Measurements from ENCODE around the gene RHBDF1. TPM values are rescaled to one million over a fixed set of nuclear protein-coding genes. Genes with fewer than 3 reads are reported as not detected.

Gene RHBDF1
- total RNA-seq, 4 donors from 2014 or later: 13.3 to 38.3 (median 24.2) TPM

GRCh38 chr16:65745-66144, 6.7 kb downstream of the RHBDF1 start:
- no peak for DNase-seq
- H3K27ac ChIP-seq: no peak overlapping the region
- intact Hi-C loops (cut with DNase I): no loop called here
- WGBS, 2 donors: 11 to 12% methylated on average over 5 of the region's 17 CpGs
- peaks cover 22 to 57% (median 38%) of the 10 kb centered on the region in 3 donors for H3K4me1 ChIP-seq
- no peaks in the 10 kb centered on the region for H3K9me3 ChIP-seq
- no peak overlapping the region for H3K4me3 ChIP-seq
- peaks cover 31 to 44% (median 31%) of the 10 kb centered on the region in 3 donors for H3K36me3 ChIP-seq
- no peaks in the 10 kb centered on the region for H3K27me3 ChIP-seq
- TF ChIP-seq POLR2A (IDR thresholded peaks at IDR 0.05) (no peak), CTCF (IDR thresholded peaks at IDR 0.05) (peak; percentile 93 to 98 (median 96))

GRCh38 chr16:64914-65255, 7.5 kb downstream of the RHBDF1 start:
- intact Hi-C loops (cut with DNase I): no loop called here
- no peaks in the 10 kb centered on the region for H3K27me3 ChIP-seq
- peaks cover 14 to 48% (median 29%) of the 10 kb centered on the region in 3 donors for H3K4me1 ChIP-seq
- H3K27ac ChIP-seq: no peak overlapping the region
- no peak overlapping the region for H3K4me3 ChIP-seq
- H3K9me3 ChIP-seq: no peaks in the 10 kb centered on the region
- no peak for DNase-seq
- 51 to 76% methylated on average over 3 to 5 of the region's 9 CpGs for WGBS, 2 donors
- H3K36me3 ChIP-seq: peaks cover 37 to 53% (median 38%) of the 10 kb centered on the region in 3 donors
- TF ChIP-seq POLR2A (IDR thresholded peaks at IDR 0.05) (no peak), CTCF (IDR thresholded peaks at IDR 0.05) (no peak)

- intact Hi-C loops (cut with DNase I): no loop called here
- Histone ChIP-seq H3K27ac (no peak overlapping the region), H3K9me3 (no peaks in the 10 kb centered on the region), H3K27me3 (no peaks in the 10 kb centered on the region), H3K36me3 (peaks cover 41 to 59% (median 41%) of the 10 kb centered on the region in 3 donors), H3K4me3 (no peak overlapping the region), H3K4me1 (peaks cover 8 to 42% (median 23%) of the 10 kb centered on the region in 3 donors)
- WGBS, 2 donors: 88 to 93% methylated on average over 19 to 21 of the region's 25 CpGs
- TF ChIP-seq POLR2A (IDR thresholded peaks at IDR 0.05) (no peak), CTCF (IDR thresholded peaks at IDR 0.05) (no peak)
- no peak for DNase-seq
Measured at GRCh38 chr16:63998-64913, 8.2 kb downstream of the RHBDF1 start.

- Histone ChIP-seq H3K36me3 (peaks cover 48 to 67% (median 49%) of the 10 kb centered on the region in 3 donors), H3K9me3 (no peaks in the 10 kb centered on the region), H3K27me3 (no peaks in the 10 kb centered on the region), H3K27ac (no peak overlapping the region), H3K4me3 (no peak overlapping the region), H3K4me1 (peaks cover under 1 to 34% (median 15%) of the 10 kb centered on the region in 3 donors)
- TF ChIP-seq POLR2A (IDR thresholded peaks at IDR 0.05) (no peak), CTCF (IDR thresholded peaks at IDR 0.05) (no peak)
- WGBS, 2 donors: no CpG with 5 or more reads among the region's 16 CpGs
- intact Hi-C loops (cut with DNase I): no loop called here
- no peak for DNase-seq
Measured at GRCh38 chr16:63466-63865, 9.0 kb downstream of the RHBDF1 start.

GRCh38 chr16:62968-63391, 9.5 kb downstream of the RHBDF1 start:
- 95% methylated on average over 4 of the region's 21 CpGs; no CpG with 5 or more reads in 1 of the 2 donors for whole genome bisulfite sequencing, 2 donors
- DNase-seq: no peak
- intact Hi-C loops (cut with DNase I): no loop called here
- no peak for TF ChIP-seq CTCF (IDR thresholded peaks at IDR 0.05)
- no peak for TF ChIP-seq POLR2A (IDR thresholded peaks at IDR 0.05)
- no peaks in the 10 kb centered on the region for H3K27me3 ChIP-seq
- H3K36me3 ChIP-seq: peaks cover 49 to 72% (median 53%) of the 10 kb centered on the region in 3 donors
- H3K4me3 ChIP-seq: no peak overlapping the region
- no peak overlapping the region for H3K27ac ChIP-seq
- peaks cover 0 to 29% (median 10%) of the 10 kb centered on the region in 3 donors for H3K4me1 ChIP-seq
- no peaks in the 10 kb centered on the region for H3K9me3 ChIP-seq
